ENCODE data around the gene NYAP1.
A peak's percentile ranks its signal among the peaks of the same experiment; 100 is the strongest.
"Not testable (repeated sequence)": the region's sequence is repeated elsewhere in the genome, so short reads cannot be mapped to it uniquely, and the experiment has no call there.

Gene NYAP1

GRCh38 chr7:100483722-100484672 lies at the start of gene NYAP1:
Gene NYAP1 (plus strand): TSS chr7:100483927. CDS start chr7:100485312, 1,385 bp downstream.
- Mint-ChIP-seq H3K27me3 (no peaks in the 10 kb centered on the region), H3K36me3 (no peaks in the 10 kb centered on the region), H3K27ac (peak within 1 kb of the TSS; percentile 34), H3K9me3 (ENCODE audit: low read depth) (no peaks in the 10 kb centered on the region), H3K4me1 (ENCODE audit: low read depth) (peaks cover 14% of the 10 kb centered on the region), H3K4me3 (peak within 1 kb of the TSS; percentile 88)

GRCh38 chr7:100434297-100435144 lies 49.2 kb upstream of the NYAP1 start:
- H3K4me1 Mint-ChIP-seq (ENCODE audit: low read depth): peaks cover 41% of the 10 kb centered on the region
- peaks cover 8% of the 10 kb centered on the region for H3K36me3 Mint-ChIP-seq
- H3K27ac Mint-ChIP-seq: peak overlapping the region; percentile 92
- H3K27me3 Mint-ChIP-seq: no peaks in the 10 kb centered on the region
- peak overlapping the region; percentile 93 for H3K4me3 Mint-ChIP-seq
- no peaks in the 10 kb centered on the region for H3K9me3 Mint-ChIP-seq (ENCODE audit: low read depth)

GRCh38 chr7:100435401-100436304 lies 48.1 kb upstream of the NYAP1 start:
- Mint-ChIP-seq H3K27ac (peak overlapping the region; percentile 92), H3K9me3 (ENCODE audit: low read depth) (no peaks in the 10 kb centered on the region), H3K27me3 (no peaks in the 10 kb centered on the region), H3K4me3 (peak overlapping the region; percentile 93), H3K4me1 (ENCODE audit: low read depth) (peaks cover 41% of the 10 kb centered on the region), H3K36me3 (peaks cover 8% of the 10 kb centered on the region)

GRCh38 chr7:100437150-100438100 lies 46.3 kb upstream of the NYAP1 start:
- Mint-ChIP-seq H3K4me1 (ENCODE audit: low read depth) (peaks cover 29% of the 10 kb centered on the region), H3K27ac (peak overlapping the region; percentile 58), H3K36me3 (peaks cover 5% of the 10 kb centered on the region), H3K9me3 (ENCODE audit: low read depth) (no peaks in the 10 kb centered on the region), H3K4me3 (no peak overlapping the region), H3K27me3 (no peaks in the 10 kb centered on the region)

- H3K36me3 Mint-ChIP-seq: peaks cover 4% of the 10 kb centered on the region
- no peaks in the 10 kb centered on the region for H3K27me3 Mint-ChIP-seq
- peak overlapping the region; percentile 64 for H3K27ac Mint-ChIP-seq
- peak overlapping the region; percentile 53 for H3K4me3 Mint-ChIP-seq
- peaks cover 21% of the 10 kb centered on the region for H3K4me1 Mint-ChIP-seq (ENCODE audit: low read depth)
- H3K9me3 Mint-ChIP-seq (ENCODE audit: low read depth): no peaks in the 10 kb centered on the region
These were observed 45.6 kb upstream of the NYAP1 start for GRCh38 chr7:100438172-100438571.

GRCh38 chr7:100438731-100439130 lies 45.0 kb upstream of the NYAP1 start:
- peaks cover 16% of the 10 kb centered on the region for H3K4me1 Mint-ChIP-seq (ENCODE audit: low read depth)
- H3K36me3 Mint-ChIP-seq; H3K4me3 Mint-ChIP-seq; H3K27ac Mint-ChIP-seq; H3K27me3 Mint-ChIP-seq; H3K9me3 Mint-ChIP-seq (ENCODE audit: low read depth): not testable (repeated sequence)

- H3K4me3 Mint-ChIP-seq; H3K27ac Mint-ChIP-seq; H3K9me3 Mint-ChIP-seq (ENCODE audit: low read depth); H3K27me3 Mint-ChIP-seq; H3K36me3 Mint-ChIP-seq: not testable (repeated sequence)
- H3K4me1 Mint-ChIP-seq (ENCODE audit: low read depth): peaks cover 12% of the 10 kb centered on the region
These were observed 44.5 kb upstream of the NYAP1 start for GRCh38 chr7:100439244-100439643.

GRCh38 chr7:100441641-100442535 lies 41.8 kb upstream of the NYAP1 start:
- H3K4me1 Mint-ChIP-seq (ENCODE audit: low read depth): peaks cover 12% of the 10 kb centered on the region
- no peak overlapping the region for H3K4me3 Mint-ChIP-seq
- no peaks in the 10 kb centered on the region for H3K36me3 Mint-ChIP-seq
- peak overlapping the region; percentile 46 for H3K27ac Mint-ChIP-seq
- H3K27me3 Mint-ChIP-seq: no peaks in the 10 kb centered on the region
- no peaks in the 10 kb centered on the region for H3K9me3 Mint-ChIP-seq (ENCODE audit: low read depth)

- no peak overlapping the region for H3K27ac Mint-ChIP-seq
- no peak overlapping the region for H3K4me3 Mint-ChIP-seq
- no peaks in the 10 kb centered on the region for H3K36me3 Mint-ChIP-seq
- H3K9me3 Mint-ChIP-seq (ENCODE audit: low read depth): no peaks in the 10 kb centered on the region
- peaks cover 12% of the 10 kb centered on the region for H3K4me1 Mint-ChIP-seq (ENCODE audit: low read depth)
- no peaks in the 10 kb centered on the region for H3K27me3 Mint-ChIP-seq
These were observed 40.5 kb upstream of the NYAP1 start for GRCh38 chr7:100443096-100443840.

GRCh38 chr7:100444311-100445278 lies 39.1 kb upstream of the NYAP1 start:
- Mint-ChIP-seq H3K36me3 (no peaks in the 10 kb centered on the region), H3K27ac (peak overlapping the region; percentile 46), H3K4me3 (no peak overlapping the region), H3K4me1 (ENCODE audit: low read depth) (peaks cover 12% of the 10 kb centered on the region), H3K27me3 (no peaks in the 10 kb centered on the region), H3K9me3 (ENCODE audit: low read depth) (no peaks in the 10 kb centered on the region)

- Mint-ChIP-seq H3K4me1 (ENCODE audit: low read depth) (peaks cover 15% of the 10 kb centered on the region), H3K4me3 (no peak overlapping the region), H3K9me3 (ENCODE audit: low read depth) (no peaks in the 10 kb centered on the region), H3K27ac (no peak overlapping the region), H3K36me3 (no peaks in the 10 kb centered on the region), H3K27me3 (no peaks in the 10 kb centered on the region)
These were observed 37.7 kb upstream of the NYAP1 start for GRCh38 chr7:100446040-100446439.
